ENCODE results near the gene MAT2B. TPM values are rescaled to one million over a fixed set of nuclear protein-coding genes. Genes with fewer than 3 reads are reported as not detected.

Gene MAT2B
- total and polyA plus RNA-seq, 2 of the 13 experiments (the other 11 are each of a cell fraction or from before 2014, with no cell fraction given) = 20.2 to 37.1 TPM

GRCh38 chr5:163505368-163506094 is at the start of gene MAT2B (continued):
- TF ChIP-seq, protein P1, sequence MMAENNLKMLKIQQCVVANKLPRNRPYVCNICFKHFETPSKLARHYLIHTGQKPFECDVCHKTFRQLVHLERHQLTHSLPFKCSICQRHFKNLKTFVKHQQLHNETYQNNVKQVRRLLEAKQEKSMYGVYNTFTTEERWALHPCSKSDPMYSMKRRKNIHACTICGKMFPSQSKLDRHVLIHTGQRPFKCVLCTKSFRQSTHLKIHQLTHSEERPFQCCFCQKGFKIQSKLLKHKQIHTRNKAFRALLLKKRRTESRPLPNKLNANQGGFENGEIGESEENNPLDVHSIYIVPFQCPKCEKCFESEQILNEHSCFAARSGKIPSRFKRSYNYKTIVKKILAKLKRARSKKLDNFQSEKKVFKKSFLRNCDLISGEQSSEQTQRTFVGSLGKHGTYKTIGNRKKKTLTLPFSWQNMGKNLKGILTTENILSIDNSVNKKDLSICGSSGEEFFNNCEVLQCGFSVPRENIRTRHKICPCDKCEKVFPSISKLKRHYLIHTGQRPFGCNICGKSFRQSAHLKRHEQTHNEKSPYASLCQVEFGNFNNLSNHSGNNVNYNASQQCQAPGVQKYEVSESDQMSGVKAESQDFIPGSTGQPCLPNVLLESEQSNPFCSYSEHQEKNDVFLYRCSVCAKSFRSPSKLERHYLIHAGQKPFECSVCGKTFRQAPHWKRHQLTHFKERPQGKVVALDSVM (CRISPR knock-in tag; IDR thresholded peaks at IDR 0.05) = no peak; the same call in 1 of the 2 replicates
- TF ChIP-seq CEBPG (CRISPR knock-in tag; IDR thresholded peaks at IDR 0.05) (no peak), ZNF317 (CRISPR knock-in tag; IDR thresholded peaks at IDR 0.05) (peak; percentile 90), TGIF2 (CRISPR knock-in tag; IDR thresholded peaks at IDR 0.05) (no peak), HNRNPUL1 (IDR thresholded peaks at IDR 0.05; ENCODE audit: low read depth, low read length) (peak; percentile 74; the same call in 1 of the 2 replicates), ZNF20 (CRISPR knock-in tag; IDR thresholded peaks at IDR 0.05) (no peak), REXO4 (CRISPR knock-in tag; IDR thresholded peaks at IDR 0.05; ENCODE audit: borderline replicate concordance) (no peak), ZNF275 (CRISPR knock-in tag; IDR thresholded peaks at IDR 0.05; ENCODE audit: borderline replicate concordance) (no peak; the same call in 1 of the 2 replicates), SNAPC2 (CRISPR knock-in tag; IDR thresholded peaks at IDR 0.05) (no peak), CCAR2 (optimal IDR thresholded peaks at IDR 0.05; ENCODE audit: low read depth, low read length) (no peak), EZH2 (conservative IDR thresholded peaks at IDR 0.05; ENCODE audit: low read depth, low read length) (no peak), ERF (CRISPR knock-in tag; IDR thresholded peaks at IDR 0.05) (peak; percentile 81), HIVEP1 (CRISPR knock-in tag; IDR thresholded peaks at IDR 0.05) (peak; percentile 69; the same call in 1 of the 2 replicates), PRDM15 (CRISPR knock-in tag; IDR thresholded peaks at IDR 0.05) (0 out of 2 replicates have a peak, but pooled peaks have one; percentile 20)
- TF ChIP-seq, protein P2, sequence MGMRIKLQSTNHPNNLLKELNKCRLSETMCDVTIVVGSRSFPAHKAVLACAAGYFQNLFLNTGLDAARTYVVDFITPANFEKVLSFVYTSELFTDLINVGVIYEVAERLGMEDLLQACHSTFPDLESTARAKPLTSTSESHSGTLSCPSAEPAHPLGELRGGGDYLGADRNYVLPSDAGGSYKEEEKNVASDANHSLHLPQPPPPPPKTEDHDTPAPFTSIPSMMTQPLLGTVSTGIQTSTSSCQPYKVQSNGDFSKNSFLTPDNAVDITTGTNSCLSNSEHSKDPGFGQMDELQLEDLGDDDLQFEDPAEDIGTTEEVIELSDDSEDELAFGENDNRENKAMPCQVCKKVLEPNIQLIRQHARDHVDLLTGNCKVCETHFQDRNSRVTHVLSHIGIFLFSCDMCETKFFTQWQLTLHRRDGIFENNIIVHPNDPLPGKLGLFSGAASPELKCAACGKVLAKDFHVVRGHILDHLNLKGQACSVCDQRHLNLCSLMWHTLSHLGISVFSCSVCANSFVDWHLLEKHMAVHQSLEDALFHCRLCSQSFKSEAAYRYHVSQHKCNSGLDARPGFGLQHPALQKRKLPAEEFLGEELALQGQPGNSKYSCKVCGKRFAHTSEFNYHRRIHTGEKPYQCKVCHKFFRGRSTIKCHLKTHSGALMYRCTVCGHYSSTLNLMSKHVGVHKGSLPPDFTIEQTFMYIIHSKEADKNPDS (CRISPR knock-in tag; IDR thresholded peaks at IDR 0.05) = 0 out of 2 replicates have a peak, but pooled peaks have one; percentile 25
- TF ChIP-seq, protein P3, sequence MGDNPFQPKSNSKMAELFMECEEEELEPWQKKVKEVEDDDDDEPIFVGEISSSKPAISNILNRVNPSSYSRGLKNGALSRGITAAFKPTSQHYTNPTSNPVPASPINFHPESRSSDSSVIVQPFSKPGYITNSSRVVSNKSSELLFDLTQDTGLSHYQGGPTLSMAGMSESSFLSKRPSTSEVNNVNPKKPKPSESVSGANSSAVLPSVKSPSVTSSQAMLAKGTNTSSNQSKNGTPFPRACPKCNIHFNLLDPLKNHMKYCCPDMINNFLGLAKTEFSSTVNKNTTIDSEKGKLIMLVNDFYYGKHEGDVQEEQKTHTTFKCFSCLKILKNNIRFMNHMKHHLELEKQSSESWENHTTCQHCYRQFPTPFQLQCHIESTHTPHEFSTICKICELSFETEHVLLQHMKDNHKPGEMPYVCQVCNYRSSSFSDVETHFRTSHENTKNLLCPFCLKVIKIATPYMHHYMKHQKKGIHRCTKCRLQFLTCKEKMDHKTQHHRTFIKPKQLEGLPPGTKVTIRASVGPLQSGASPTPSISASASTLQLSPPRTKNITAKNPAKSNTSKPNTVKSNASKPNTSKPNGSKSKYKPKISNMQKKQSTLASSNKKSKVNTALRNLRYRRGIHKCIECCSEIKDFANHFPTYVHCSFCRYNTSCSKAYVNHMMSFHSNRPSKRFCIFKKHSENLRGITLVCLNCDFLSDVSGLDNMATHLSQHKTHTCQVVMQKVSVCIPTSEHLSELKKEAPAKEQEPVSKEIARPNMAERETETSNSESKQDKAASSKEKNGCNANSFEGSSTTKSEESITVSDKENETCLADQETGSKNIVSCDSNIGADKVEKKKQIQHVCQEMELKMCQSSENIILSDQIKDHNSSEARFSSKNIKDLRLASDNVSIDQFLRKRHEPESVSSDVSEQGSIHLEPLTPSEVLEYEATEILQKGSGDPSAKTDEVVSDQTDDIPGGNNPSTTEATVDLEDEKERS (CRISPR knock-in tag; IDR thresholded peaks at IDR 0.05) = no peak
